ENCODE data around the gene PSMB10. TPM values are rescaled to one million over a fixed set of nuclear protein-coding genes. Genes with fewer than 3 reads are reported as not detected.

The PSMB10 gene
- total RNA-seq, 1 experiment from 2014 or later = 39.5 TPM

DNA sequence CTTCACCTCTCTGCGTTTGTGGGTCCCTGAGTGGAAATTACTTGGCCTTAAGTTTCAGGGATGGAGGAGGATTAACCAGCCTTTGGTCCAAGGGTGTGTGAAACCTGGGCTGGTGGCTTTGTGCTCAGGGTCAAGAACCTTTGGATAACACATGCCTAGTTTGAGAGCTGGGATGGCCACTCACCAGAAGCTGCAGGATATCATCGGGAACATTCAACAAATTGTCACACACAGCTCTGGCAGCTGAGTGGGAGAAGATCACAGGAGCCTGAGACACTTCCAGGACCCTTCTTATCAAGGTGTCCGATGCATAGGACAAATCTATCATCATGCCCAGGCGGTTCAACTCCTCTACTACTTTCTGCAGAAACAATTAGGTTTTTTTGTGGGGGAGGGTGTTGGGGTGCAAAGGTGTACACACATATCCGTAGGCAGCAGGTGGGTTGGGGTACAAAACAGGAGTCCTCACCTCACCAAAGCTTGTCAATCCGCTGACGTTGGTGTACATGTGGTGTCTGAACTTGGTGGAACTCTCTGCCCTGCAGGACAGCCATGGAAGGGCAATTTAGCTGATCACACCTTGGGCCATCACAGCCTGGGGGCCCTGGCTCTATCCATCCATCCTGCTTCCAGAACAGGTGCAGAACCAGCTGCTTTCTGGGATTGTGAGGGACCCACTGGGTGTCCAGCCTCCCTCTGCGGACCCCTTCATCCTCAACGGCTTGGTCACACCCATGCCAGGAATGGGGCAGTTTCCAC is 41.0 kb upstream of the PSMB10 start:
- POLR2A ChIA-PET (ENCODE audit: unreplicated experiment) = interaction anchor here (0.6 kb wide), 1 partner anchor 9 kb away, joined by 4 read pairs; no protein-coding TSS in a partner anchor
- no peak for TF ChIP-seq EZH2 (IDR thresholded peaks at IDR 0.05; ENCODE audit: low read depth)
- TF ChIP-seq, protein P1, sequence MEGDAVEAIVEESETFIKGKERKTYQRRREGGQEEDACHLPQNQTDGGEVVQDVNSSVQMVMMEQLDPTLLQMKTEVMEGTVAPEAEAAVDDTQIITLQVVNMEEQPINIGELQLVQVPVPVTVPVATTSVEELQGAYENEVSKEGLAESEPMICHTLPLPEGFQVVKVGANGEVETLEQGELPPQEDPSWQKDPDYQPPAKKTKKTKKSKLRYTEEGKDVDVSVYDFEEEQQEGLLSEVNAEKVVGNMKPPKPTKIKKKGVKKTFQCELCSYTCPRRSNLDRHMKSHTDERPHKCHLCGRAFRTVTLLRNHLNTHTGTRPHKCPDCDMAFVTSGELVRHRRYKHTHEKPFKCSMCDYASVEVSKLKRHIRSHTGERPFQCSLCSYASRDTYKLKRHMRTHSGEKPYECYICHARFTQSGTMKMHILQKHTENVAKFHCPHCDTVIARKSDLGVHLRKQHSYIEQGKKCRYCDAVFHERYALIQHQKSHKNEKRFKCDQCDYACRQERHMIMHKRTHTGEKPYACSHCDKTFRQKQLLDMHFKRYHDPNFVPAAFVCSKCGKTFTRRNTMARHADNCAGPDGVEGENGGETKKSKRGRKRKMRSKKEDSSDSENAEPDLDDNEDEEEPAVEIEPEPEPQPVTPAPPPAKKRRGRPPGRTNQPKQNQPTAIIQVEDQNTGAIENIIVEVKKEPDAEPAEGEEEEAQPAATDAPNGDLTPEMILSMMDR (conservative IDR thresholded peaks at IDR 0.05) = no peak
- Histone ChIP-seq H3K79me2 (ENCODE audit: low read depth) (no peaks in the 10 kb centered on the region), H3K9me3 (ENCODE audit: insufficient read depth, low read depth) (no peaks in the 10 kb centered on the region), H4K20me1 (ENCODE audit: insufficient read depth) (no peaks in the 10 kb centered on the region), H3K27me3 (ENCODE audit: insufficient read depth, low read depth) (no peaks in the 10 kb centered on the region), H3K4me2 (no peak overlapping the region), H3K4me3 (no peak overlapping the region), H3K4me1 (replicated peaks; ENCODE audit: insufficient read depth) (0 out of 2 replicates have a peak, but pooled peaks cover 4% of the 10 kb centered on the region), H3K36me3 (ENCODE audit: low read depth) (no peaks in the 10 kb centered on the region), H3F3A (ENCODE audit: insufficient read depth, low read depth) (0 out of 2 replicates have a peak, but pooled peaks cover 4% of the 10 kb centered on the region), H2AFZ (no peak overlapping the region), H3K27ac (no peak overlapping the region), H3K9me2 (ENCODE audit: insufficient read depth) (no peaks in the 10 kb centered on the region)
- CTCF ChIA-PET = no interaction called here
- intact Hi-C loops (cut with micrococcal nuclease; ENCODE audit: unreplicated experiment) = no loop called here
- no TSS peak for BruUV-seq (replicated peaks)
- DNase-seq = no peak

DNA sequence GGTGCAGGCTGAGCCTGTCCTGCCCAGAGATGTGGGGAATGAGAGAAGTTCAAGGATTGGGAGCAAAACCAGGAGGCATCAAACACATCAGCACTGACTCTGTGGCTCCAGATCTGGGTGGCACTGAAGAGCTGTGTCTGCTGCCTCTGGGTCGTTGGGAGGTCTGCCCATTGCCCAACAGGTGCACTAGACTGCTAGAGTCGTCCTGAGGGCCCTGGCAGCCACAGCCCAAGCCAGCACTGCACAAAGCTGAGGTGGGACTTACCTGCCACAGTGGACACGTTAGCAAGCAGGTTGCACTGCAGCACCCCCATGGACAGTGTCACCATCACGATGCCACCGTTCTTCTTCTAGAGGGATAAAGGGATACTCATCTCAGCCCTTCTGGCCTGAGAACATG is 40.4 kb upstream of the PSMB10 start:
- Histone ChIP-seq H3K4me2 (no peak overlapping the region), H3K9me2 (ENCODE audit: insufficient read depth) (no peaks in the 10 kb centered on the region), H2AFZ (no peak overlapping the region), H4K20me1 (ENCODE audit: insufficient read depth) (no peaks in the 10 kb centered on the region), H3K79me2 (ENCODE audit: low read depth) (no peaks in the 10 kb centered on the region), H3K9me3 (ENCODE audit: insufficient read depth, low read depth) (no peaks in the 10 kb centered on the region), H3K27ac (no peak overlapping the region), H3K36me3 (ENCODE audit: low read depth) (no peaks in the 10 kb centered on the region), H3K27me3 (ENCODE audit: insufficient read depth, low read depth) (no peaks in the 10 kb centered on the region), H3K4me1 (replicated peaks; ENCODE audit: insufficient read depth) (0 out of 2 replicates have a peak, but pooled peaks cover 4% of the 10 kb centered on the region), H3K4me3 (no peak overlapping the region), H3F3A (ENCODE audit: insufficient read depth, low read depth) (0 out of 2 replicates have a peak, but pooled peaks cover 4% of the 10 kb centered on the region)
- intact Hi-C loops (cut with micrococcal nuclease; ENCODE audit: unreplicated experiment) = no loop called here
- DNase-seq = no peak
- CTCF ChIA-PET = no interaction called here
- POLR2A ChIA-PET (ENCODE audit: unreplicated experiment) = interaction anchor here (0.6 kb wide), 1 partner anchor 8 kb away, joined by 4 read pairs; no protein-coding TSS in a partner anchor
- TF ChIP-seq, protein P1 (conservative IDR thresholded peaks at IDR 0.05) = no peak
- TF ChIP-seq EZH2 (IDR thresholded peaks at IDR 0.05; ENCODE audit: low read depth) = no peak
- BruUV-seq (replicated peaks) = no TSS peak

DNA sequence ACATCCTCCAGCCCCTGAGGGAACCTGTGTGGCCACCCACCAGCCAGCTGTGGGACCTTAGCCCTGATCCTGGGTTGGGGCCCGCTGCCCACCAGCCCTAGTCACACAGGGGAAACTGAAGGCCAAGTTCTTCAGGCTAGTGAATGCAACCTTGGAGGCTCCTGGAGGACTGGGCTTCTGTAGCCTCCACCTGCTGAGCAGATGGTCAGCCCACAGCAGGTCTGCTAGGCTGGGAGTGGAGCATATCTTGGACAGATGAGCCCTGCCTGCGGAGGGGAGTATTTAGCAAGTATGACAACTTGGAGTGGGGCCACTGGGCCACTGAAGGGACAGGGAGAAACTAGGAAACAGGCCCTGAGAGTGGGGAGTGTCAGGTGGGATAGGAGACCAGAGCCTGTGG is 39.6 kb upstream of the PSMB10 start:
- Histone ChIP-seq H3K4me3 (no peak overlapping the region), H3K27ac (no peak overlapping the region), H3K4me1 (replicated peaks; ENCODE audit: insufficient read depth) (0 out of 2 replicates have a peak, but pooled peaks cover 4% of the 10 kb centered on the region), H3F3A (ENCODE audit: insufficient read depth, low read depth) (0 out of 2 replicates have a peak, but pooled peaks cover 4% of the 10 kb centered on the region), H2AFZ (no peak overlapping the region), H4K20me1 (ENCODE audit: insufficient read depth) (no peaks in the 10 kb centered on the region), H3K79me2 (ENCODE audit: low read depth) (no peaks in the 10 kb centered on the region), H3K9me2 (ENCODE audit: insufficient read depth) (no peaks in the 10 kb centered on the region), H3K9me3 (ENCODE audit: insufficient read depth, low read depth) (no peaks in the 10 kb centered on the region), H3K4me2 (no peak overlapping the region), H3K27me3 (ENCODE audit: insufficient read depth, low read depth) (no peaks in the 10 kb centered on the region), H3K36me3 (ENCODE audit: low read depth) (no peaks in the 10 kb centered on the region)
- ChIA-PET CTCF (no interaction called here), POLR2A (ENCODE audit: unreplicated experiment) (no interaction called here)
- TF ChIP-seq EZH2 (IDR thresholded peaks at IDR 0.05; ENCODE audit: low read depth) = no peak
- TF ChIP-seq, protein P1 (conservative IDR thresholded peaks at IDR 0.05) = no peak
- intact Hi-C loops (cut with micrococcal nuclease; ENCODE audit: unreplicated experiment) = no loop called here
- no TSS peak for BruUV-seq (replicated peaks)
- DNase-seq = no peak

Measured in PC-9 (cell line).